Fibroblast of the aortic adventitia (primary cell): ENCODE results near the gene NEAT1. TPM values are rescaled to one million over a fixed set of nuclear protein-coding genes. Genes with fewer than 3 reads are reported as not detected.
"Not testable (repeated sequence)": the region's sequence is repeated elsewhere in the genome, so short reads cannot be mapped to it uniquely, and the experiment has no call there.

Experiments used
- DNase-seq: peaks from one replicate; pipeline ENCODE4 v3.0.0-alpha.2; 2010; ENCODE audit warnings: low read depth
- H3K4me3 ChIP-seq: 2 replicates; pipeline ENCODE4 v1.5.1; 2011; ENCODE audit warnings: low read depth, mild to moderate bottlenecking, control low read depth, low read length, moderate library complexity
- total RNA-seq: library from RNA; depleted of rRNA; stranded (reverse); fragments of >200 nt; gene quantifications from 2 replicates; pipeline ENCODE4 v1.2.3, GENCODE V29; 2012; ENCODE audit warnings: low replicate concordance
- TF ChIP-seq, protein P1 (sequence below): IDR thresholded peaks from 2 replicates; pipeline ENCODE4 v1.5.1; 2011; ENCODE audit warnings: mild to moderate bottlenecking, low read length, control low read depth, inconsistent platforms; ENCODE audit not compliant: insufficient read depth

Gene NEAT1
- total RNA-seq, 1 donor, result 527 TPM

DNA sequence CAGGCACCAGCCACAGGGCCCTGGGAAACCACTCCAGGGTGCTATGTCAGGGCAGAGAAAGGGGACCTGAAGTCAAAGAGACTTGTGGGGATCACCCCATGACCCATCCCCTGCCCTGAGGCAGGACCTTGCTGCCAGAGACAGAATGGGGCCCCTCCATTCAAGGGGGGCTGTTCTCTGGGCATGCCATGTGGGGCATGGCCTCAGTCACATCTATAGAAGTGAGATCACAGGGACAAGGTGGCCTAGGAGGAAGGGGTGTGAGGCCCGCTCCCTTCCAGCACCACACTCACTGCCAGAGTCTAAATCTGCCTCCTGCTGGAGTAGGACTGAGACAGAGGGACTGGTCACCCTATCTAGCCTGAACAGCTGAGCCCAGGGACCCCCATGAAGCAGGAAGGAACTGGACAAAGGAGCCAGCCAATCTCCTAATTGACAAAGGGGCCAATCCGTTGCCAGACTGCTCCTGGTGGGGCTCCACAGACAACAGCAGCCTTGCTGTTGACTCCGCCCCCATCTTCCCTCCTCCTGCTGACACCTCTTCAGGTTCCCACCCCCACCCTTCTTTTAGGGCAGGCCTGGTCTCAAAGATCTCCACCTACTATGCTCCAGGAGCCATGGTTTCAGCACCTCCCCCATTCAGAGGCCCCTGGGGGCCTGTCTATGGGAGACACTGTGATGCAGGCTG is 26.0 kb downstream of the NEAT1 start:
- no peak overlapping the region for H3K4me3 ChIP-seq
- DNase-seq, result no peak
- TF ChIP-seq, protein P1, sequence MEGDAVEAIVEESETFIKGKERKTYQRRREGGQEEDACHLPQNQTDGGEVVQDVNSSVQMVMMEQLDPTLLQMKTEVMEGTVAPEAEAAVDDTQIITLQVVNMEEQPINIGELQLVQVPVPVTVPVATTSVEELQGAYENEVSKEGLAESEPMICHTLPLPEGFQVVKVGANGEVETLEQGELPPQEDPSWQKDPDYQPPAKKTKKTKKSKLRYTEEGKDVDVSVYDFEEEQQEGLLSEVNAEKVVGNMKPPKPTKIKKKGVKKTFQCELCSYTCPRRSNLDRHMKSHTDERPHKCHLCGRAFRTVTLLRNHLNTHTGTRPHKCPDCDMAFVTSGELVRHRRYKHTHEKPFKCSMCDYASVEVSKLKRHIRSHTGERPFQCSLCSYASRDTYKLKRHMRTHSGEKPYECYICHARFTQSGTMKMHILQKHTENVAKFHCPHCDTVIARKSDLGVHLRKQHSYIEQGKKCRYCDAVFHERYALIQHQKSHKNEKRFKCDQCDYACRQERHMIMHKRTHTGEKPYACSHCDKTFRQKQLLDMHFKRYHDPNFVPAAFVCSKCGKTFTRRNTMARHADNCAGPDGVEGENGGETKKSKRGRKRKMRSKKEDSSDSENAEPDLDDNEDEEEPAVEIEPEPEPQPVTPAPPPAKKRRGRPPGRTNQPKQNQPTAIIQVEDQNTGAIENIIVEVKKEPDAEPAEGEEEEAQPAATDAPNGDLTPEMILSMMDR, result peak; percentile 0

DNA sequence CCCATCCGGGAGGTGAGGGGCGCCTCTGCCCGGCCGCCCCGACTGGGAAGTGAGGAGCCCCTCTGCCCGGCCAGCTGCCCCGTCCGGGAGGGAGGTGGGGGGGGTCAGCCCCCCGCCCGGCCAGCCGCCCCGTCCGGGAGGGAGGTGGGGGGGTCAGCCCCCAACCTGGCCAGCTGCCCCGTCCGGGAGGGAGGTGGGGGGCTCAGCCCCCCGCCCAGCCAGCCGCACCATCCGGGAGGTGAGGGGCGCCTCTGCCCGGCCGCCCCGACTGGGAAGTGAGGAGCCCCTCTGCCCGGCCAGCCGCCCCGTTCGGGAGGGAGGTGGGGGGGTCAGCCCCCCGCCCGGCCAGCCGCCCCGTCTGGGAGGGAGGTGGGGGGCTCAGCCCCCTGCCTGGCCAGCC is 28.7 kb downstream of the NEAT1 start:
- not testable (repeated sequence) for H3K4me3 ChIP-seq, DNase-seq

DNA sequence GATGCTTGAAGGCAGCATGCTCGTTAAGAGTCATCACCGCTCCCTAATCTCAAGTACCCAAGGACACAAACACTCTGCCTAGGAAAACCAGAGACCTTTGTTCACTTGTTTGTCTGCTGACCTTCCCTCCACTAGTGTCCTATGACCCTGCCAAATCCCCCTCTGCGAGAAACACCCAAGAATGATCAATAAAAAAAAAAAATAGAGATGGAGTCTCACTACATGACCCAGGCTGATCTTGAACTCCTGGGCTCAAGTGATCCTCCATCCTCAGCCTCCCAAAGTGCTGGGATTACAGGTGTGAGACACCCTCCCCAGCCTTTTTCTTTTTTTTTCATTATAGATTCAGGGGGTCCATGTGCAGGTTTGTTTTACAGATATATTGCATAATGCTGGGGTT is 29.7 kb downstream of the NEAT1 start:
- DNase-seq, H3K4me3 ChIP-seq: not testable (repeated sequence)

DNA sequence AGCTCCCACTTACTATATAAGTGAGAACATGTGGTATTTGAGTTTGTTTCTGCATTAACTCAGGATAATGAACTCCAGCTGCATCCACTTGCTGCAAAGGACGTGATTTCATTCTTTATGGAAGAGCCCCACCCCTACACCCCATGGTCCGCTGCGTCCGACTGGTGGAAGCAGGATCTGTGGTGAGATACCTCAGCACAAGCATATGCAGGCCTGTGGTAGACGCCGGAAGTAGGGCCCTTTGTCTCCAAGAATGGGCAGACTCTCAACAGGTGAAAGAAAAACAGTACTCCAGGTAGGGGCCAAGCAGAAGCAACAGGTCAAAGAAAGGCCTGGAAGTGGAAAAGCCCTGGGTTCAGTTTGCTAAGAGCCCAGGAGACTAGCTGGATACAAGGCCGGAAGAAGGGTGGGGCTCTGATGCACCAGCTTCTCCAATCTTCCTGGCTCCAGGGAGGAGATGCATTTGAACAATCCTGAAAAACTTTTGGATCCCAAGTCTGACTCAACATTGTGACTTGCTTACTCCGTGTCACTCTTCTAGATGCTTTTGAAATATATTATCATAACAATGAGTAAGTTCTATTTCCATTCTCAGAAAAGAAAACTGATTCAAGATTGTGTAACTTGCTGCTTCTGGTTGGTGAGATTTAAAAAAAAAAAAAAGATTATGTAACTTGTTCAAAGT is 30.4 kb downstream of the NEAT1 start:
- TF ChIP-seq, protein P1, result no peak
- H3K4me3 ChIP-seq, result no peak overlapping the region
- DNase-seq, result peak; percentile 95

DNA sequence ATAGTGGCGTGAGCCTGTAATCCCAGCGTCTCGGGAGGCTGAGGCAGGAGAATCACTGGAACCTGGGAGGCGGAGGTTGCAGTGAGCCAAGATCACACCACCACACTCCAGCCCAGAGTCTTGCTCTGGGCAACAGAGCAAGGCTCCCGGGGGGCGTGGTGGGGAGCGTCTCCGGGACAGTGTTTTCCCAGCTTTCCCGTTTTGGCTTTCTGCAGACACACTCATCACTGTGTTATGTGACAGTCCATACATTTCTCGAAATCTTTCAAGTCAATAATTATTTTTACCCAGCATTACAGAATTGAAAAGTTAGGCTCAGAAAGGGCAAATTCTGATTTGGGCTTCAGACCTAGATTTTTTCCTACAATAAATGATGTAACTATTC is 31.7 kb downstream of the NEAT1 start:
- peak; percentile 83 for DNase-seq
- peak overlapping the region; percentile 72 for H3K4me3 ChIP-seq
- TF ChIP-seq, protein P1, result no peak

DNA sequence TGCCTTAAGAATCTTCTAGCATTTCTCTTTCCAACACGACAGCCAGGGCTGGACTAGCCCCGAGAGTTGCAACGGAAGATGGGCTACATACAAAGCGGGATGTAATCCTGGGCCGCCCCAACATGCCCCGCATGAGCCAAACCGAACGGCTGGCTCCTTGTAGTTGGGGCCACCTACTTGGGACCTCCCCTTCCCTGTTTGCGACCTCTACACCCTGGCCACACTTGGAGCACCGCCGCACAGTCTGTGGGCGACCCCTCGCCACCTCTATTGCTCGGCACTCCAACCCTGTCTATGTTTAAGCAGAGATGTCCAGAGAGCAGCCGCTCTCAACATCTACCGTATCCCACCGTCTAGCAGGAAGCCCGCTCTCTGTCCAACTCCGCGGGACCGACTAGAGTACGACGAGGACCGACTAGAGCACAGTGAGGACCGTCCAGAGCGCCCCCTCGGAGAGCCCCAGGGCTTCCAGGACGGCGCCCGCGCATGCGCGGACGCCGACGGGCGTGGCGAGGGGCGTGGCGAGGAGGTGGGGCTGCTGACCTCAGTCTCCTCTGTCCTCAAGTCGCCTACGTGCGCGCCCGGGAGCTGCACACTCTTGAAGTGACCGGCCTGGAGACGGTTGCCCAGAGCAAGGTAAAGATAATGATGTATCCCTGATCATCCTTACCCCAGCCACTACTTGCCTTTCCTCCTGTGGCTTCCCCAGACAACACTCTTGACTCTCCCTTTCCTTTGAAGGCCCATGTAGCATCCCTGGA is 32.3 kb downstream of the NEAT1 start:
- H3K4me3 ChIP-seq, result peak overlapping the region; percentile 72
- peak; percentile 83 for DNase-seq
- TF ChIP-seq, protein P1, result no peak

DNA sequence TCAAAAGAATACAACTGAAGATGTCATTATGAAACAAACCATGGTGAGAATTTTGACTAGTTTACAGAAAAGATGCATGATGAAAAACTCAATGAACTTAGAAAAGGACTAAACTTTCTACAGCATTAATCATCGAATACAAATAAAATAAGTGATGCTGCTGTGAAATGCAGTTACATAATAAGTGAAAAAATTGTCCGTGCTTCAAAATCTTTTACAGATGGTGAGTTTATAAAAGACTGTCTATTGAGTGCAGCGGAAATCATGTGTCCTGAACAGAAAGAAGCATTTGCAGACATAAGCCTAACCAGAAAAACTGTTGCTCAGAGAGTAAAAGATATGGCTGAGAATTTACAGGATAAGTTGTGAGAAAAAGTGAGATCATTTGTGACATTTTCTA is 33.8 kb downstream of the NEAT1 start:
- no peak for DNase-seq
- H3K4me3 ChIP-seq, result no peak overlapping the region
- TF ChIP-seq, protein P1, result no peak
